Right lobe of liver (tissue), 6 donors: Measurements from ENCODE around the gene RARRES2. TPM values are rescaled to one million over a fixed set of nuclear protein-coding genes. Genes with fewer than 3 reads are reported as not detected.

Experiments
- ATAC-seq, 4 donors: fragments of 200-7000 bp; cut with Tn5 transposase; one replicate each; pipeline ENCODE4 v1.9.1; 2020; ENCODE audit warnings: mild to moderate bottlenecking in 4 of 4, moderate library complexity in 4 of 4
- DNase-seq, 3 donors: peaks; one replicate each; pipeline ENCODE4 v3.0.0-alpha.2; 2020
- H3K27ac ChIP-seq, 3 donors: fragments of 200-600 bp; one replicate each; pipeline ENCODE4 v1.8.0; 2022
- H3K27me3 ChIP-seq, 2 donors: fragments of 200-600 bp; one replicate each; pipeline ENCODE4 v1.8.0; 2022
- H3K36me3 ChIP-seq, 4 donors: fragments of 200-600 bp; sonication (generic) in 1 of 4; one replicate each; pipeline versions ENCODE4 v1.5.1 to v1.8.0; 2017 to 2022; ENCODE audit warnings: control low read depth in 1 of 4
- H3K4me1 ChIP-seq, 4 donors: fragments of 200-600 bp; sonication (generic) in 1 of 4; one replicate each; pipeline versions ENCODE4 v1.5.1 to v1.8.0; 2017 to 2022; ENCODE audit warnings: control low read depth in 1 of 4
- H3K4me3 ChIP-seq, 3 donors: fragments of 200-600 bp; one replicate each; pipeline ENCODE4 v1.8.0; 2022
- H3K9me3 ChIP-seq, 4 donors: fragments of 200-600 bp; sonication (generic) in 1 of 4; one replicate each; pipeline versions ENCODE4 v1.5.1 to v1.8.0; 2017 to 2022; ENCODE audit warnings: control low read depth in 1 of 4
- CTCF ChIP-seq, 4 donors: fragments of 200-600 bp in 3 of 4; fragments of 450-650 bp in 1 of 4; IDR thresholded peaks; one replicate each; pipeline versions ENCODE4 v1.5.1 to v1.8.0; 2016 to 2022; ENCODE audit warnings: antibody characterized with exemption in 4 of 4, mild to moderate bottlenecking in 2 of 4
- POLR2A ChIP-seq: fragments of 450-650 bp; IDR thresholded peaks from one replicate; pipeline ENCODE4 v1.6.1; 2017; ENCODE audit warnings: antibody characterized with exemption, mild to moderate bottlenecking
- WGBS: methylation state at CpG from one replicate; pipeline ENCODE4 v1.1.6; 2018; ENCODE audit warnings: low coverage, low lambda C conversion rate; ENCODE audit not compliant: insufficient coverage; ENCODE audit errors: missing lambda C conversion rate; 5-methylcytosine and 5-hydroxymethylcytosine counted together
- intact Hi-C, 2 donors: fragments of 100-400 bp; cut with DNase I; formaldehyde crosslinking; loops; one replicate each; pipeline versions ENCODE4 v1.11.2 to v1.14.1; 2022
- total RNA-seq, 6 experiments: library from RNA; depleted of rRNA in 2 of 6; stranded (reverse); fragments of >200 nt in 2 of 6; fragmentation: NEBNext Ultra II Directional in 3 of 6; extraction: Animal tissue kit (Norgen Biotek cat#: 25700) in 3 of 6; gene quantifications; one replicate each; pipeline versions ENCODE4 v1.1.0 to v1.2.4, GENCODE V29; 2016 to 2023
- donor health status: DM: no; HTN: yes; CAD: no.
- donor health status: DM: no; HTN: no; CAD: no.
- donor health status: DM: no; HTN: no; CAD: no.
- donor health status: DM: no; HTN: yes; CAD: no.
- donor health status: DM: no; HTN: yes; CAD: no.

Gene RARRES2
- total RNA-seq, 6 experiments from 2014 or later, result 552 to 948 (median 788) TPM

GRCh38 chr7:150336746-150337145, 4.7 kb downstream of the RARRES2 start:
- Histone ChIP-seq H3K4me3 (peak overlapping the region in 1 of 3 donors; percentile 2), H3K27ac (peak overlapping the region in 2 of 3 donors; percentile 1 to 87), H3K9me3 (no peaks in the 10 kb centered on the region), H3K27me3 (no peaks in the 10 kb centered on the region), H3K36me3 (peaks cover 0 to 2% (median 0%) of the 10 kb centered on the region in 4 donors), H3K4me1 (peaks cover 0 to 55% (median 27%) of the 10 kb centered on the region in 4 donors)
- DNase-seq, result no peak
- peak in 1 of 4 donors; percentile 0 for ATAC-seq
- WGBS, result no CpG with 5 or more reads among the region's 14 CpGs
- intact Hi-C loops, result no loop called here
- TF ChIP-seq CTCF (IDR thresholded peaks at IDR 0.05), result no peak
- TF ChIP-seq POLR2A, result no peak

- Histone ChIP-seq H3K27me3 (no peaks in the 10 kb centered on the region), H3K4me3 (no peak overlapping the region), H3K9me3 (no peaks in the 10 kb centered on the region), H3K27ac (peak overlapping the region; percentile 53 to 87 (median 78)), H3K4me1 (peaks cover 0 to 55% (median 27%) of the 10 kb centered on the region in 4 donors), H3K36me3 (peaks cover 0 to 2% (median 1%) of the 10 kb centered on the region in 4 donors)
- ATAC-seq, result peak; percentile 39 to 63 (median 58)
- TF ChIP-seq POLR2A (no peak), CTCF (IDR thresholded peaks at IDR 0.05) (no peak)
- peak; percentile 74 to 87 (median 81) for DNase-seq
- intact Hi-C loops, result no loop called here
- WGBS, result 41% methylated on average over 6 of the region's 6 CpGs
Measured at GRCh38 chr7:150335774-150336112, 5.7 kb downstream of the RARRES2 start.

- H3K36me3 ChIP-seq, result peaks cover 0 to 7% (median 1%) of the 10 kb centered on the region in 4 donors
- H3K4me1 ChIP-seq, result peaks cover 0 to 55% (median 27%) of the 10 kb centered on the region in 4 donors
- no peaks in the 10 kb centered on the region for H3K9me3 ChIP-seq
- DNase-seq (peak in 1 of 3 donors; percentile 72), ATAC-seq (peak; percentile 37 to 51 (median 46))
- no peaks in the 10 kb centered on the region for H3K27me3 ChIP-seq
- 12% methylated on average over 7 of the region's 7 CpGs for WGBS
- H3K27ac ChIP-seq, result peak overlapping the region; percentile 53 to 87 (median 78)
- intact Hi-C loops, result no loop called here
- no peak overlapping the region for H3K4me3 ChIP-seq
- TF ChIP-seq CTCF (IDR thresholded peaks at IDR 0.05), result no peak
Measured at GRCh38 chr7:150335108-150335773, 6.2 kb downstream of the RARRES2 start.

- TF ChIP-seq POLR2A (no peak), CTCF (IDR thresholded peaks at IDR 0.05) (no peak)
- ATAC-seq (no peak), DNase-seq (no peak)
- Histone ChIP-seq H3K27ac (peak overlapping the region in 1 of 3 donors; percentile 87), H3K4me3 (no peak overlapping the region), H3K4me1 (peaks cover 0 to 48% (median 24%) of the 10 kb centered on the region in 4 donors), H3K9me3 (no peaks in the 10 kb centered on the region), H3K27me3 (no peaks in the 10 kb centered on the region), H3K36me3 (peaks cover 0 to 17% (median under 1%) of the 10 kb centered on the region in 4 donors)
- intact Hi-C loops, result no loop called here
- 87% methylated on average over 7 of the region's 8 CpGs for WGBS
Measured at GRCh38 chr7:150334108-150334507, 7.3 kb downstream of the RARRES2 start.
